Stomach (tissue), 4 donors: ENCODE measurements around the gene INPP4B.
"Not testable (repeated sequence)": the region's sequence is repeated elsewhere in the genome, so short reads cannot be mapped to it uniquely, and the experiment has no call there.

Experiments used
- EP300 ChIP-seq: sonication (generic); formaldehyde crosslinking; IDR thresholded peaks from one replicate; pipeline ENCODE4 v1.6.1; 2017; ENCODE audit warnings: antibody characterized with exemption
- POLR2A ChIP-seq, 4 donors: fragments of 450-650 bp; IDR thresholded peaks; one replicate each; pipeline ENCODE4 v1.6.1; 2016; ENCODE audit warnings: antibody characterized with exemption in 4 of 4, control low read depth in 2 of 4, mild to moderate bottlenecking in 1 of 4, moderate library complexity in 1 of 4

- not testable (repeated sequence) for TF ChIP-seq EP300; POLR2A (IDR thresholded peaks at IDR 0.05)
Observed at GRCh38 chr4:142644628-142645027, 201.5 kb downstream of the INPP4B start.
